Panc1 (cell line): Measurements from ENCODE around the gene FYN. TPM values are rescaled to one million over a fixed set of nuclear protein-coding genes. Genes with fewer than 3 reads are reported as not detected.

Source experiments
- ATAC-seq: fragments of 200-7000 bp; cut with Tn5 transposase; 2 replicates; pipeline ENCODE4 v1.9.1; 2020; ENCODE audit warnings: mild to moderate bottlenecking, moderate library complexity
- BruUV-seq: library from RNA; stranded (reverse); fragments of 400-500 nt; replicated peaks from 2 replicates; lab custom pipeline; 2021; lab: Mats Ljungman, UMichigan
- CTCF ChIA-PET: fragments of 300-600 bp; sonication (Branson Sonifier 250); formaldehyde crosslinking; loops from one replicate; lab custom pipeline; 2022; ENCODE audit warnings: antibody characterized with exemption; lab: Charles Lee
- POLR2A ChIA-PET: fragments of 300-600 bp; sonication (Branson Sonifier 250); formaldehyde crosslinking; loops from one replicate; lab custom pipeline; 2022; ENCODE audit warnings: antibody characterized with exemption; lab: Charles Lee
- DNase-seq: peaks from one replicate; pipeline ENCODE4 v3.0.0-alpha.2; 2010; ENCODE audit warnings: low read depth, low spot score
- H3K27ac ChIP-seq: 2 replicates; pipeline ENCODE4 v1.5.1; 2011; ENCODE audit warnings: mild to moderate bottlenecking, low read length, inconsistent platforms
- H3K27me3 ChIP-seq: fragments of 200-500 bp; sonication (Bioruptor generic); 2 replicates; pipeline ENCODE4 v1.6.0; 2014; ENCODE audit warnings: low read length, inconsistent platforms; ENCODE audit not compliant: control insufficient read depth, insufficient read depth
- H3K36me3 ChIP-seq: fragments of 200-500 bp; sonication (Bioruptor generic); 2 replicates; pipeline ENCODE4 v1.5.1; 2014; ENCODE audit warnings: inconsistent platforms, mild to moderate bottlenecking, low read length, moderate library complexity; ENCODE audit not compliant: control insufficient read depth, insufficient read depth
- H3K4me1 ChIP-seq: 2 replicates; pipeline ENCODE4 v1.5.1; 2011; ENCODE audit warnings: inconsistent platforms, mild to moderate bottlenecking, low read length, moderate library complexity; ENCODE audit not compliant: control insufficient read depth, insufficient read depth
- H3K4me3 ChIP-seq, 2 experiments: 2 replicates each; pipeline ENCODE4 v1.5.1; 2011 to 2012; ENCODE audit warnings: low read depth in 2 of 2, low read length in 2 of 2, mild to moderate bottlenecking in 2 of 2, inconsistent platforms in 1 of 2, moderate library complexity in 1 of 2
- H3K9me3 ChIP-seq: fragments of 200-500 bp; sonication (Bioruptor generic); 2 replicates; pipeline ENCODE4 v1.5.1; 2014; ENCODE audit warnings: low read depth, mild to moderate bottlenecking, inconsistent platforms, low read length, moderate library complexity; ENCODE audit not compliant: control insufficient read depth, insufficient read depth
- POLR2AphosphoS5 ChIP-seq: IDR thresholded peaks from 2 replicates; pipeline ENCODE4 v1.6.1; 2012; ENCODE audit warnings: mild to moderate bottlenecking, low read depth, low read length, moderate library complexity
- SIN3A ChIP-seq: IDR thresholded peaks from 2 replicates; pipeline ENCODE4 v1.6.1; 2012; ENCODE audit warnings: low read depth, mild to moderate bottlenecking, low read length, moderate library complexity, borderline replicate concordance; ENCODE audit not compliant: insufficient read depth
- TCF7L2 ChIP-seq: IDR thresholded peaks from 2 replicates; pipeline ENCODE4 v1.6.1; 2011; ENCODE audit warnings: mild to moderate bottlenecking, low read depth, low read length, inconsistent platforms
- in situ Hi-C: cut with HindIII; loops from 2 replicates; pipeline ENCODE4 v1.10.0; 2016; ENCODE audit warnings: low sequenced_read_pairs, low pct_unique_long_range_greater_than_20kb
- intact Hi-C: fragments of 100-400 bp; cut with micrococcal nuclease; formaldehyde crosslinking; loops from one replicate; pipeline ENCODE4 v1.10.0; 2022; ENCODE audit not compliant: unreplicated experiment
- total RNA-seq: library from RNA; stranded (reverse); gene quantifications from one replicate; pipeline ENCODE4 v1.2.1, GENCODE V29; 2021; ENCODE audit not compliant: unreplicated experiment
- TF ChIP-seq, protein P1 (sequence below): fragments of 450-650 bp; IDR thresholded peaks from 2 replicates; pipeline ENCODE4 v1.5.1; 2017; ENCODE audit warnings: mild to moderate bottlenecking
- TF ChIP-seq, protein P2 (sequence below), 2 experiments: IDR thresholded peaks; 2 replicates each; pipeline ENCODE4 v1.6.1; 2011 to 2012; ENCODE audit warnings: low read depth in 2 of 2, control low read depth in 1 of 2, low read length in 1 of 2, mild to moderate bottlenecking in 1 of 2, moderate library complexity in 1 of 2; ENCODE audit not compliant: insufficient read depth in 1 of 2

FYN gene
- total RNA-seq, 1 experiment from 2014 or later, result 4.2 TPM

DNA sequence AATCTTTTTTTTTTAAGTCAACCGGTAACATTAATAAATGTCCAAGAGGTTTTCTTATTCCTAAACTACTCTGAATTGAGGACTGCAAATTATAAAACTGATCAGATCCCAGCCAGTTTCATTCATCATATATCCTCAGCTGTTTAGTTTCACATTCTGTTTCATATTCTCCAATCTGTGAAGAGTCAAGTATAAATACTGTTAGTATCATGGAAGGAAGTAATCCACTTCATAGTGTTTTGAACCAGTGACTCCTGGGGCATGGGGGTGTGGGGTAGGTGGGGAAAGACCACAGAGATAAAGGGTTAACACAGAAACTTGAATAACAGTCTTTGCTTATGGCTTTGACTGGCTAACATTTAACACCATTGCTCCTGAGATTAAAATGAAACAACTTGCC, 69.9 kb downstream of the FYN start:
- no peaks in the 10 kb centered on the region for H3K36me3 ChIP-seq
- in situ Hi-C loops, result no loop called here
- no peak for DNase-seq
- no peak overlapping the region for H3K4me3 ChIP-seq
- intact Hi-C loops, result no loop called here
- peaks cover 11% of the 10 kb centered on the region; the same call in 1 of the 2 replicates for H3K27me3 ChIP-seq
- ChIA-PET CTCF (no interaction called here), POLR2A (no interaction called here)
- H3K27ac ChIP-seq, result no peak overlapping the region
- no TSS peak for BruUV-seq
- TF ChIP-seq, protein P1, sequence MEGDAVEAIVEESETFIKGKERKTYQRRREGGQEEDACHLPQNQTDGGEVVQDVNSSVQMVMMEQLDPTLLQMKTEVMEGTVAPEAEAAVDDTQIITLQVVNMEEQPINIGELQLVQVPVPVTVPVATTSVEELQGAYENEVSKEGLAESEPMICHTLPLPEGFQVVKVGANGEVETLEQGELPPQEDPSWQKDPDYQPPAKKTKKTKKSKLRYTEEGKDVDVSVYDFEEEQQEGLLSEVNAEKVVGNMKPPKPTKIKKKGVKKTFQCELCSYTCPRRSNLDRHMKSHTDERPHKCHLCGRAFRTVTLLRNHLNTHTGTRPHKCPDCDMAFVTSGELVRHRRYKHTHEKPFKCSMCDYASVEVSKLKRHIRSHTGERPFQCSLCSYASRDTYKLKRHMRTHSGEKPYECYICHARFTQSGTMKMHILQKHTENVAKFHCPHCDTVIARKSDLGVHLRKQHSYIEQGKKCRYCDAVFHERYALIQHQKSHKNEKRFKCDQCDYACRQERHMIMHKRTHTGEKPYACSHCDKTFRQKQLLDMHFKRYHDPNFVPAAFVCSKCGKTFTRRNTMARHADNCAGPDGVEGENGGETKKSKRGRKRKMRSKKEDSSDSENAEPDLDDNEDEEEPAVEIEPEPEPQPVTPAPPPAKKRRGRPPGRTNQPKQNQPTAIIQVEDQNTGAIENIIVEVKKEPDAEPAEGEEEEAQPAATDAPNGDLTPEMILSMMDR, result no peak
- TF ChIP-seq, protein P2, sequence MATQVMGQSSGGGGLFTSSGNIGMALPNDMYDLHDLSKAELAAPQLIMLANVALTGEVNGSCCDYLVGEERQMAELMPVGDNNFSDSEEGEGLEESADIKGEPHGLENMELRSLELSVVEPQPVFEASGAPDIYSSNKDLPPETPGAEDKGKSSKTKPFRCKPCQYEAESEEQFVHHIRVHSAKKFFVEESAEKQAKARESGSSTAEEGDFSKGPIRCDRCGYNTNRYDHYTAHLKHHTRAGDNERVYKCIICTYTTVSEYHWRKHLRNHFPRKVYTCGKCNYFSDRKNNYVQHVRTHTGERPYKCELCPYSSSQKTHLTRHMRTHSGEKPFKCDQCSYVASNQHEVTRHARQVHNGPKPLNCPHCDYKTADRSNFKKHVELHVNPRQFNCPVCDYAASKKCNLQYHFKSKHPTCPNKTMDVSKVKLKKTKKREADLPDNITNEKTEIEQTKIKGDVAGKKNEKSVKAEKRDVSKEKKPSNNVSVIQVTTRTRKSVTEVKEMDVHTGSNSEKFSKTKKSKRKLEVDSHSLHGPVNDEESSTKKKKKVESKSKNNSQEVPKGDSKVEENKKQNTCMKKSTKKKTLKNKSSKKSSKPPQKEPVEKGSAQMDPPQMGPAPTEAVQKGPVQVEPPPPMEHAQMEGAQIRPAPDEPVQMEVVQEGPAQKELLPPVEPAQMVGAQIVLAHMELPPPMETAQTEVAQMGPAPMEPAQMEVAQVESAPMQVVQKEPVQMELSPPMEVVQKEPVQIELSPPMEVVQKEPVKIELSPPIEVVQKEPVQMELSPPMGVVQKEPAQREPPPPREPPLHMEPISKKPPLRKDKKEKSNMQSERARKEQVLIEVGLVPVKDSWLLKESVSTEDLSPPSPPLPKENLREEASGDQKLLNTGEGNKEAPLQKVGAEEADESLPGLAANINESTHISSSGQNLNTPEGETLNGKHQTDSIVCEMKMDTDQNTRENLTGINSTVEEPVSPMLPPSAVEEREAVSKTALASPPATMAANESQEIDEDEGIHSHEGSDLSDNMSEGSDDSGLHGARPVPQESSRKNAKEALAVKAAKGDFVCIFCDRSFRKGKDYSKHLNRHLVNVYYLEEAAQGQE (IDR thresholded peaks at IDR 0.05; ENCODE audit: insufficient read depth in 1 of 2, low read depth in 2 of 2, low read length in 1 of 2), result no peak
- TF ChIP-seq SIN3A (no peak), TCF7L2 (no peak), POLR2AphosphoS5 (no peak)
- no peak for ATAC-seq
- no peaks in the 10 kb centered on the region for H3K9me3 ChIP-seq
- H3K4me1 ChIP-seq, result no peaks in the 10 kb centered on the region

DNA sequence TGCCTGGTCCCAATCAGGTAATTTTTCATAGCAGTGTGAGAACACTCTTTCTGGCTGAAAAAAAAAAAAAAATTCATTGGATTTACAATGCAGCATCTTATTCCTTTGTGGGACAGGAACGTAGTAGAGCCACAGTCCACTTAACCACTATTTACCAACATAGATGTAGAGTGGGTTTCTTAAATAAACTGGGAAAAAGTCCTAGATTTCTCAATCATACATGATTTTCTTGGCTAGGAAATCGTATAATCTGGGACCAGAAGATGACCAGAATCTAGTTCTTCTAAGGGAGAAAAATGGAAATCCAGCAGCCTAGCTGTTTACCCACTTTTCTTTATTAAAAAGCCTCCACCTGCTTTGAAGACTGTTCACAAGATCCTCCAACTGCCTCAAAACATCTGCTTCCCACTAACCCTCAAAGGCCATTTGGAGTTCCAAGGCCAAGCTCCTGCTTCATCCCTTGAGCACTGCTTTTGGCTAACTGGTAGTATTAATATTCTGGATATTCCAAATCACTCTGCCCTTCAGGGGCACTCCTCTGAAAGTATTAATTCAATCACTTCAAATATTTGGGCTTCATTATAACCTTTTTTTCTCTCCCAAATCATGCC, 70.4 kb downstream of the FYN start:
- intact Hi-C loops, result no loop called here
- ATAC-seq (no peak), DNase-seq (no peak)
- CTCF ChIA-PET, result no interaction called here
- H3K36me3 ChIP-seq, result no peaks in the 10 kb centered on the region
- no peak overlapping the region for H3K27ac ChIP-seq
- H3K27me3 ChIP-seq, result peaks cover 11% of the 10 kb centered on the region; the same call in 1 of the 2 replicates
- POLR2A ChIA-PET, result interaction anchor here (0.7 kb wide), 1 partner anchor 15 kb away, joined by 3 read pairs; no protein-coding TSS in a partner anchor
- no peak for TF ChIP-seq TCF7L2
- TF ChIP-seq, protein P2 (IDR thresholded peaks at IDR 0.05; ENCODE audit: insufficient read depth in 1 of 2, low read depth in 2 of 2, low read length in 1 of 2), result no peak
- no peak for TF ChIP-seq POLR2AphosphoS5
- no peaks in the 10 kb centered on the region for H3K9me3 ChIP-seq
- in situ Hi-C loops, result no loop called here
- H3K4me1 ChIP-seq, result no peaks in the 10 kb centered on the region
- no peak overlapping the region for H3K4me3 ChIP-seq
- no TSS peak for BruUV-seq
